ENCODE data around the gene CDK2.
A peak's percentile ranks its signal among the peaks of the same experiment; 100 is the strongest.
"Not testable (repeated sequence)": the region's sequence is repeated elsewhere in the genome, so short reads cannot be mapped to it uniquely, and the experiment has no call there.

Gene CDK2

DNA sequence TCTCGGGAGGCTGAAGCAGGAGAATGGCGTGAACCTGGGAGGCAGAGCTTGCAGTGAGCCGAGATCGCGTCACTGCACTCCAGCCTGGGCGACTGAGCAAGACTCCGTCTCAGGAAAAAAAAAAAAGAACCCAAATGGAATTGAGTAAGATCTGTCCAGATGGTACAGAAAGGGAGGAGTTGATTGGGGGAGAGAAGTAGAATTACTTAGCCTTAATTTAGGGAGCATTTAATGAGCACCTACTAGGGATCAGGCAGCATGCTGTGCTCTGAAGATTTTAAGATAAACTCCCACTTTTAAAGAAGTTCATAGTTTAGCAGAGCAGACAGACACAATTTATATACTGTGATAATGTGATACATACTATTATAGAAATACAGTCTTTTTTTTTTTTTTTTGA lies 11.8 kb downstream of the CDK2 start:
- DNase-seq = no peak

DNA sequence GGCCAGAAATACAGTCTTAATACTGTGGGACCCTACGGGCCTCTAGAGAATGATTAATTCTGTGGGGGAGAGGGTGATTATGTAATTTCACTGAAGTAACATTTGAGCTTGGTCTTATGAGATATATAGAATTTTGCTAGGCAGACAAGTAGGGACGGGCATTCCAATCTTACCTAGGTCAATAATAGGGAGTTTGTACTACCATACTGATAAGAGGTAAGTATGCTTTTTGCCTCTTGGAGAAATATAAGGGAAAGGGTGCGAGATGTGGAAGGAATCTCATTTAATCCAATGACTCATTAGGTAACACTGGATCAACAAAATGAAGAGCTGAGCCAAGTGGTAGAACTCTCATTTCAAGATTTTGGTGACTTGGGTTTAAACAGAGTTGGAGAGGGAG lies 12.4 kb downstream of the CDK2 start:
- no peak for DNase-seq

GRCh38 chr12:55981882-55982281 lies 15.3 kb downstream of the CDK2 start:
- DNase-seq = not testable (repeated sequence)

DNA sequence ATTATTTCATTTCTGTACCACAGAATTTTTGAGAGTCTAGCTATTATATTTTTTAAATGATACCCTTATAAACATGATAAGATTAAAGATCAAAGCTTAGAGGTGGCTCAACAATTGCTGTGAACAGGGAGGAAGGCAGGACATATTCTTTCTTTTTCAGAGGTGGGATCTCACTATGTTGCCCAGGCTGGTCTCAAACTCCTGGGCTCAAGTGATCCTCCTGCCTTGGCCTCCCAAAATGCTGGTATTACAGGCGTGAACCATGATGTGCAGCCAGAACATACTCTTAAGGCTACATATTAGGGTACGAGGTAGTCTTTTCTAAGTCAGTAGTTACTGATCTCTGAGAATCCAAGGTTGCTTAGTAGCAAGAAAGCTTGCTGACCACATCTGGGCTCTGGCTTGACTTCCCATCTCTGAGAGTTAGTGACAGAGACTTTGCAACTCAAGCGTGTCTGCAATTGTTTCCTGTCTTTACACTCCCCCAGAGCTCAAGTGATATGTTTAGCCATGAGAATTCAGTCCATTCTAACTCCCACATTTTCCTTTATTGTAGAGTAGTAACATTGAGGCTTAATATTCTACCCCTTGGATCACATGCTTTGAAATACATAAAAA lies 15.8 kb downstream of the CDK2 start:
- no peak for DNase-seq

DNA sequence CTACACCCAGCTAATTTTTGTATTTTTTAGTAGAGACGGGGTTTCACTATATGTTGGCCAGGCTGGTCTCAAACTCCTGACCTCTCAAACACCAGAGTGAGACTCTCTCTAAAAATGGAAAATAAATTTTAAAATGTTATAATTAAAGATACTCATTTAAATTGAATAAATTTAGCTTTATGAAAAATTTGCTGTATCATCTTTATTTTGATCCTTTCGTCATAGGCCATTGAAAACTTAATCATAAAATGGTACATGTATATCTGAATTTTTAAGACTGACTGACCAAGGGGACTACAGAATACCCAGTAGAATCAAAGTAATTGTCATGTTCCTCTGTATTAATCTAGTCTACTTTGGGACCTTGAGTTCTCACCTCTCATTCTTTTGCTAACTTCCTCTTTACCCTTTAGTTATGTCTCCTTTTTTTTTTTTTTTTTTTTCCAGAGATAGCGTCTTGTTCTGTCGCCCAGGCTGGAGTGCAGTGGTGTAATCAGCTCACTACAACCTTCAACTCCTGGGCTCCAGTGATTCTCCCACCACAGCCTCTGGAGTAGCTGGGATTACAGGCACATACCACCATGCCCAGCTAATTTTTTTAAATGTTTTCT lies 16.7 kb downstream of the CDK2 start:
- DNase-seq = no peak

- DNase-seq = no peak
Observed at GRCh38 chr12:55984861-55985260, 18.2 kb downstream of the CDK2 start.

DNA sequence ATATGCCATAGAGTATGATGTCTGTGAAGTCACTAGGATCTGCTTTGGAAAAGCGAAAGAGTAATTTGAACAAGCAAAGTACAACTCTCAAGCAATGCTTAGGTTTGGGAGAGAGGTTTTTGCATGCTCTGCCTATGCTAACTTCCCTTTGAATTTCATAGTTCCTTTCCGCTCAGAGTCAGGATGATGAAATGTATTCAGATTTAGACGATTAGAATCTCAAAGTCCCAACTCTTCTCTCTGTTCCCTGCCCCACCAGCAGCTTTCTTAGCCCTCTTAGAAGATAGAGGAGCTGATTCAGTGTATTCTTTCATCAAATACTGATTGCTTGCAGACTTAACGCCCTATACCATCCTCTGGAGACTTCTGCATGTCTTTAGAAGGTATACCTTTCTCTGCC lies 18.7 kb downstream of the CDK2 start:
- no peak for DNase-seq

DNA sequence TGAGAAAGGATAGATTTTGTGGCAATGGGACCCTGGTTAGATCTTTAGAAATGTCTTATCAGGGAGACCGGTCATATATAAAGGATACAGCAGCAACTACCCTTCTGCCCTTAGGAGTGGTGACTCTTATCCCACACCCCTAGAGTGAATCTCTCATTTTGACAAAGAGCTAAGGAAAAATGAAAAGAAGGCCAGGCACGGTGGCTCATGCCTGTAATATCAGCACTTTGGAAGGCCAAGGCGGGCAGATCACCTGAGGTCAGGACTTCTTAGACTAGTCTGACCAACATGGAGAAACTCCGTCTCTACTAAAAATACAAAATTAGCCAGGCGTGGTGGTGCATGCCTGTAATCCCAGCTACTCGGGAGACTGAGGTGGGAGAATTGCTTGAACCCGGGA lies 19.3 kb downstream of the CDK2 start:
- not testable (repeated sequence) for DNase-seq

- DNase-seq = no peak
Observed at GRCh38 chr12:55991110-55991509, 24.5 kb downstream of the CDK2 start.

DNA sequence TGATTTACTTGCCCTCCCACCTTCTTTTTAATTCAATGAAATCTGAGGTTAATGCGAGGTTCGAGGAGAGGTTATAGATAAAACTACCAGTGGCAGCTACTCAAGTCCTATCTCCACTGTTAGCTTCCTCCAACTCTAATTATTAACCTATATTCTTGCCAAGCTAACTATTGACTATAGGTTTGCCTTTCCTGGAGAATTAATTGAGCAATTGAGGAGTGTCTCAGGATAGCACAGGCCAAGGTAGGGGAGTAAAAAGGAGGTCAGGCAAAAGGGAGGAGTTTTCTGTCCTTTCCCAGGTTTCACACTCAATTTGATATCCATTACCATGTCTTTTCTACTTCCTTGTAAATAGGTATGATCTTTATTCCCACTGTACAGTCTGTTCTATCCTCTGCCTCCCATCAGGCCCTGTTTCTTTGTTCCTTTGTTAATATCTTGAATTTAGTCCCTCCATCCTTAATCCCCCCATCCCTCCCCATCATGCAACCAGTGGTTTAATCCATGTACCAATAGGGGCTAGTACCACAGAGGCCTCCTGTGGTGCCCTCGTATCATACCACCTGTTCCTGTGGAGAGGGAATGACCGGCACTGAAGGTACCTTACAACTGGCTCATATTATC lies 26.7 kb downstream of the CDK2 start:
- DNase-seq = no peak

GRCh38 chr12:55995366-55995765 lies 28.7 kb downstream of the CDK2 start:
- DNase-seq = no peak

DNA sequence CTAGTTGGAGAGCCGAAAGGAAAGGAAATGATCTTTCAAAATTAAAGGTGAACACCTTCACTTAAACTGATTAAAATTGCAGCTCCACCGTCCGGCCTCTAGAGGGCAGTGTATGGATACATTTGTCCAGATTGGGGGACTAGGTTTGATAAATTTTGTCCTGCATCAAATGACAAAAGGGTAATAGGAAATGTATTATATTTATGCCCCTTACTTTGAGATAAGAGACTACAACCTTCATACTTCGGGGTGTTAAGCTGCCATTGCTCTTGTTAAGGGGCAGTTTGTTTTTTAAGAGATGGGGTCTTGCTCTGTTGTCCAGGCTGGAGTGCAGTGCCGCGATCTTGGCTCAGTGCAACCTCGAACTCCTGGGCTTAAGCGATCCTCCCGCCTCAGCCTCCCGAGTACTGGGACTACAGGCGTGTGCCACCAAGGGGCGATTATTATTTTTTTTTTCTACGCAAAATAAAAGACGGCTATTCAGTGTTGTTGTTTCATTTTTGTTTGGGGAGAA lies 29.6 kb downstream of the CDK2 start:
- DNase-seq = peak; percentile 57

GRCh38 chr12:55996715-55997534 lies 30.3 kb downstream of the CDK2 start, which contains the start of gene SUOX:
Gene SUOX (plus strand): TSS chr12:55997276. CDS start chr12:56002222, 4,946 bp downstream.
- peak; percentile 81 for DNase-seq

DNA sequence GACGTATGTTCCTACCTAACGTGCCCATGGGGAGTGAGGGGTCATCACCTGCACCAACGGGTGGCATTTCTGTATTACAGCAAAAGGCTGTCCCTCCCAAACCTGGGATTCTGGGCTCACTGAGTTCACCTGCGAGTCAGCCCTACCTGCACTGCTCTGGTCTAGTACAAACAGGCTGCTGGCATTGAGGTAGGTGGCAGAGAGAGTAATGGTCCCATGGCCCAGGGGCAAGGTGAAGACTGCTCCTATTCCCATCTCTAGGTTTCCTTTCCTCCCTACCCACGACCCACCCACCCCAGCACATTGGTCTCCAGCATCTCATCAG lies 30.9 kb downstream of the CDK2 start:
- no peak for DNase-seq

- not testable (repeated sequence) for DNase-seq
Observed at GRCh38 chr12:55999522-55999921, 32.9 kb downstream of the CDK2 start.

DNA sequence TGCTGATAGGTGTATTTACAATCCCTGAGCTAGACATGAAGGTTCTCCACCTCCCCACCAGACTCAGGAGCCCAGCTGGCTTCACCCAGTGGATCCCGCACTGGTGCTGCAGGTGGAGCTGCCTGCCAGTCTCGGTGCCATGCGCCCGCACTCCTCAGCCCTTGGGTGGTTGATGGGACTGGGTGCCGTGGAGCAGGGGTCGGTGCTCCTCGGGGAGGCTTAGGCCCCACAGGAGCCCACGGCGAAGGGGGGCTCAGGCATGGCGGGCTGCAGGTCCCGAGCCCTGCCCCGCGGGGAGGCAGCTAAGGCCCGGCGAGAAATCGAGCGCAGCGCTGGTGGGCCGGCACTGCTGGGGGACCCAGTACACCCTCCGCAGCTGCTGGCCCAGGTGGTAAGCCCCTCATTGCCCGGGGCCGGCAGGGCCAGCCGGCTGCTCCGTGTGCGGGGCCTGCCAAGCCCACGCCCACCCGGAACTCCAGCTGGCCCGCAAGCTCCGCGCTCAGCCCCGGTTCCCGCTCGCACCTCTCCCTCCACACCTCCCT lies 33.4 kb downstream of the CDK2 start:
- DNase-seq = not testable (repeated sequence)

DNA sequence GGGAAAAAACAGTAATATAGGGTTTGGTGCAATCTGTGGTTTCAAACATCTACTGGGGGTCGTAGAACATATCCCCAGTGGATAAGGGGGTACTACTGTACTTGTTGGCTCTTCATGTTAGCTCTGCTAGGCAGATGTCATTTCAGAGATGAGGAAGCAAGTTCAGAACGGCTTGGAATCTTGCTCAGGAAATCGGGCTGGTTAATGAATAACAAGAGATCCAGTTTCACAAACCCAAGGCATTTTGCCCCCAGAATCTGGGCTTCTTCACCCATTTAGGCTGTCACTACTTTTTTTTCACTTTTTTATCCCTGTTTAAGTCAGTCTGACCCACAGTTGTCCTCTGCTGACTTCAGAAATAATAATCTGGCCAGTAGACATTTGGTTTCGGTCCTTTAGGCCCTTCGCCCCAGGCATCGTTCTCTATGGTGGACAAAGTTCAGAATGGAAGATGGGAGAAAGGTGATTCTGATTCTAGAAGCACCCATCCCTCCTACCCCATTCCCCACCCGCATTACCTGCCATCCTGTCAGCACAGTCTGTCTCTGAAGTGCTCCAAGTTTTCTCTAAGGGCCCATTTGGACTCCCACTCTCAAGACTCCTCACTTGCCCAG lies 35.0 kb downstream of the CDK2 start:
- no peak for DNase-seq

GRCh38 chr12:56003376-56003775 lies 36.7 kb downstream of the CDK2 start:
- not testable (repeated sequence) for DNase-seq

DNA sequence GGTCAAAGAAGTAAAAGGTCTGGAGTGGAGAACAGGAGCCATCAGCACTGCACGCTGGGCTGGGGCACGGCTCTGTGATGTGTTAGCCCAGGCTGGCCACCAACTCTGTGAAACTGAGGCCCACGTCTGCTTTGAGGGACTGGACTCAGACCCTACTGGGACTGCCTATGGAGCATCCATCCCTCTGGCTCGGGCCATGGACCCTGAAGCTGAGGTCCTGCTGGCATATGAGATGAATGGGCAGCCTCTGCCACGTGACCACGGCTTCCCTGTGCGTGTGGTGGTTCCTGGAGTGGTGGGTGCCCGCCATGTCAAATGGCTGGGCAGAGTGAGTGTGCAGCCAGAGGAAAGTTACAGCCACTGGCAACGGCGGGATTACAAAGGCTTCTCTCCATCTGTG lies 37.6 kb downstream of the CDK2 start:
- no peak for DNase-seq

- DNase-seq = peak; percentile 81
Observed at GRCh38 chr12:56007564-56008559, 41.2 kb downstream of the CDK2 start.

DNA sequence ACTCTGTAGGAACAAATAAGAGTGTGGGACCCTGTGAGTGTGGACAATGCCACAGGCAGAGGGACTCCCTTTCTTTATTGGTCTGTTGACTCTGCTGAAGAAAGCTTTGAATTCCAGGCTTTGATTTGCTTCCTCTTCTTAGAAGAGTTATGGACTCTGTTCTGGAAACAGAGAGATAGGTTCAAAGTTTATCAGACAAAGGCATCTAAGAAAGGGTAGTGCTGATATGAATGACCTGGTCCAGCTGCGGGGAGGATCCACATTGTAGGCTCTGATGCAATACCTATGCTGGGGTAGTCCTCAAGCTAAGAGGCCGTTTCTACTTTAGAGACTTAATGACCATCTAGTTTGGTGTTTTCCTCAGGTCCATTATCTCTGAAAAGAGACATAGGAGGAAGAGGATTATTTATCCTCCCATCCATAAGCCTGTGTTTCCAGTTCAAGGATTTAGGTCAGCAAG lies 43.5 kb downstream of the CDK2 start:
- DNase-seq = no peak
